Suppressor macrophage treated with lipopolysaccharide for 4 hours (primary cell): ENCODE data around the gene CLEC12A.
"Not testable (repeated sequence)": the region's sequence is repeated elsewhere in the genome, so short reads cannot be mapped to it uniquely, and the experiment has no call there.

Experiments used
- DNase-seq: peaks from one replicate; pipeline ENCODE4 v3.0.0-alpha.2; 2020

Gene CLEC12A

DNA sequence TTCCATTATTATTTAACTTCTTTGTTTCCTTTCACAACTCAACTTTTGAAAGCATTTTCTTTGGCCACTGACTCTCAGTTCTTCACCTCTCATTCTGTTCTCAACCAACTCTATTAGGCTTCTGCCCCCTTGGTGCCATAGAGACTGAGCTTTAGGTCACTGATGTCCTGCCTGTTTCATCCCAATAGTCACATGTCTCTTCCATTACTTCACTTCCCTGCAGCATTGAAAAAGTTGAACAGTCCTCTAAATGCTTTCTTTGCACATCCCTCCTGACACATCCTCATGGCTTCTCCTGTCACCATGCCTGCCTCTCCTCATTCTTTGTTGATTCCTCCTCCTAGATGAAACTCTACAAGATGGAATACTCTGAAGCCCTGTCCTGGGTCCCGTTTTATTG lies 2.7 kb downstream of the CLEC12A start:
- DNase-seq = peak; percentile 55

DNA sequence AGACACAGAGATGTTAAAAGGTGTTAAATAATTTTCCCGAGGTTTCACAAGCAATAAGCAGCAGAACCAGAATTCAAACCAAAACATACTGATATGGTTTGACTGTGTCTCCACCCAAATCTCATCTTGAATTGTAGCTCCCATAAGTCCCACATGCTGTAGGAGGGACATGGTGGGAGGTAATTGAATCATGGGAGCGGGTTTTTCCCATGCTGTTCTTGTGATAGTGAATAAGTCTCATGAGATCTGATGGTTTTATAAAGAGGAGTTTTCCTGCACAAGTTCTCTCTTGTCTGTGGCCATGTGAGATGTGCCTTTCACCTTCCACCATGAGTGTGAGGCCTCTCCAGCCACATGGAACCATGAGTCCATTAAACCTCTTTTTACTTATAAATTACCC lies 3.5 kb downstream of the CLEC12A start:
- DNase-seq = peak; percentile 50

DNA sequence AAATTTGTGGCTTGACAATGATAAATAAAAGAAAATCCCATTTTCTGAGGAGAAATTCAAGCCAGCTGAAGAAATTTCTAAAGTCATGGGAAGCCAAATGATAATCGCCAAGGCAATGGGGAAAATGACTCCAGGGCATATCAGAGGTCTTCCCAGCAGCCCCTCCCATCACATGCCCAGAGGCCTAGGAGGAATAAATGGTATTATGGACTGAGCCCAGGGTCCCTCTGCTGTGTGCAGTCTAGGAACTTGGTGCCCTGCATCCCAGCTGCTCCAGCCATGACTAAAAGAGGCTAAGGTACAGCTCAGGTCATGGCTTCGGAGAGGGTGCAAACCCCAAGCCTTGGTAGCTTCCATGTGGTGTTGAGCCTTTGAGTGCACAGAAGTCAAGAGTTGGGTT lies 4.4 kb downstream of the CLEC12A start:
- no peak for DNase-seq

GRCh38 chr12:9976626-9977025 lies 5.4 kb downstream of the CLEC12A start:
- DNase-seq = not testable (repeated sequence)

- peak; percentile 71 for DNase-seq
Measured at GRCh38 chr12:9977916-9978315, 6.7 kb downstream of the CLEC12A start.

DNA sequence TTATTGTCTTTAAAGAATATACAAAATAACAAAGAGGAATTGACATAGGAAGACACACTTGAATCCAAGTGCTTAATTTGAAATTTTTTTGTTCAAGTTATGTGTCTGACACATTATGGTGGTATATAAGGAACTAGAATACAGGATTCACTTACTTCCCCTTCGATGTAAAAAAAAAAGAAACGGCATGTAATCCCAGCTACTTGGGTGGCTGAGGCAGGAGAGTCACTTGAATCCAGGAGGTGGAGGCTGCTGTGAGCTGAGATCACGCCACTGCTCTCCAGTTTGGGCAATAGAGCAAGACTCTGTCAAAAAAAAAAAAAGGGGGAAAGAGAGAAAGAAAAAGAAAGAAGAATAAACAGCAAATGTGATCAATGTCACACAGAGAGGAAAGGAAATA lies 8.9 kb downstream of the CLEC12A start:
- DNase-seq = no peak

- DNase-seq = peak; percentile 57
Measured at GRCh38 chr12:9991876-9992275, 20.7 kb downstream of the CLEC12A start.

DNA sequence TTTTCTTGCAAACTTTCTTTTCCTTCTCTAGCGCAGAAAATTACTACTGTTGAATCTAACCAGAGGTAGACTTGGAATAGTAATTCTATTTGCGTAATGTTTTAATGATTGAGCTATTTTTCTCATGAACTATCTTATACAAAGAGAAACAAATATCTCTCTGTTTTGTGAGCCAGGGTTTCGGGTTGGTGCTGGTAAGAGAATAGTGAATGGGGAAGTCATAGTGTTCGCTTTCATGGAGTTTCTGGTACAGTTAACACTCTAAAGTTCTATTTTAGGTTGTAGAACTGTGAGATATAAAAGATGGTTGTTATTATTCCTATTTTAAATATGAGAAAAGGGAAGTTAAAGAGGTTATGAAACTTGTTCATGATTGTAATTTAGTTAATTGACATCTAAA lies 21.1 kb downstream of the CLEC12A start:
- peak; percentile 40 for DNase-seq

GRCh38 chr12:9999016-9999415 lies 27.8 kb downstream of the CLEC12A start, which contains the start of gene CLEC1B:
CLEC1B (minus strand) TSS chr12:9999121; CDS start chr12:9999100, 21 bp downstream.
- DNase-seq = no peak

DNA sequence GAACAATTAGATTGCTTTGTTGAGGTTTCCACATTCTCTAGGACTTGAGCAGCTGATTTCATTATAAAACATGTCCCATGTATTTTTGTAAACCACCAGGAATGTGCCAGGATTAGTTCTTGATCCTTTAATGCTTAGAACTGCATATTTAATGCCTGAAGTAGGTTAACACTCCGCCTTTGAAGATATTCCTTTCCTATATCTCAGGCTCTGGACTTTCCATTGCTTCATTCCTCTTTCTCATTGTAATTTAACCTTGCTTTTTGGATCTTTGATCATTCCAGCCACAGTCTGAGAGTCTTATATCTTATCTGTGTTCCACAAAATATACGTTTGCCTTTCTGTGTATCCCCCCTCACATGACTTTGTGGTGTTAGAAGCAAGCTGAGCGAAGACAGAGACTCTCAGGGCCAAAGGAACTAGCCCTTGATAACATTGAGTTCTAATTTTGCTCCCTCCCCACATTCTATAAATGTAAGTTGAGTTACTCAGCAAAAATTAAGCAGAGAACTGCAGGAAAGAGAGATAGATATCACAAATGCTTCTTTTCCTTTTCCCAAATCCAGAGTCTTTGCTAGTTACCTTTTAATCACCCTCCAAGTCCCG lies 30.1 kb downstream of the CLEC12A start:
- no peak for DNase-seq

- DNase-seq = no peak
Measured at GRCh38 chr12:10012630-10013330, 41.6 kb downstream of the CLEC12A start.

- DNase-seq = no peak
Measured at GRCh38 chr12:10015450-10015849, 44.2 kb downstream of the CLEC12A start.

GRCh38 chr12:10016881-10017280 lies 45.7 kb downstream of the CLEC12A start:
- peak; percentile 16 for DNase-seq

DNA sequence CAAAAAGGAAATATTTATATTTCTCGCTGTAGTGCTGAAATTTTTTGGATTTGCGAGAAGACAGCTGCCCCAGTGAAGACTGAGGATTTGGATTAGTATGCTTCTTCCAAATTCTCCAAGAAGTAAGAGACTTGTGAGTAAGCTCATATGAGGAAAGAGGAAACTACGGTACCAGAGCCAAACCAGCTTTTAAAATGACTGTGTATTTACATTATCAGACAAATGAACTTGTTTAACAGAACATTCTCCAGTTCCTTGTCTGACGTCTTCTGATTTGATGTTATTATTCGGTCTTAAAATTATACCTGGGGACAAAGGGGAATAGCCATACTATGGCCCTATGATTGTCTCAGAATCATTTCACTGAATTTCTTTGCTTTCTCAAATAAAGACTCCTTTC lies 47.2 kb downstream of the CLEC12A start:
- DNase-seq = peak; percentile 67

GRCh38 chr12:10021342-10021741 lies 50.1 kb downstream of the CLEC12A start:
- DNase-seq = no peak

- DNase-seq = peak; percentile 17
Measured at GRCh38 chr12:10025236-10025635, 54.0 kb downstream of the CLEC12A start.

- DNase-seq = not testable (repeated sequence)
Measured at GRCh38 chr12:10026666-10027065, 55.5 kb downstream of the CLEC12A start.

DNA sequence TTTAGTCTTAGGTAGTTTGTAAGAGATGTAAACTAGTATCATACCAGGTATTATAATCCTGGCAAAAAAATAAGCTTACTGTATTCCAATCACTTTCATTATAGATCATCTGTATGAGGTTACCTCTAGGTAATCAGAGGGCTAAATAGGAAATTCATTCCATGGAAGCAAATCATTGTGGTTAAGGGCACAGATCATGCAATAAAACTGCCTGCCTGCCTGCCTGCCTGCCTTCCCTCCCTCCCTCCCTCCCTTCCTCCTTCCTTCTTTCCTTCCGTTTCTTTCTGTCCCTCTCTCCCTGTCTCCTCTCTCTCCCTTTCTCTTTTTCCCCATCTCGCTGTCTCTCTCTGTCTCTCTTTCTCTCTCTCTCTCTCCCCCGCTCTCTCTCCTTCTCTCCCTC lies 56.1 kb downstream of the CLEC12A start:
- peak; percentile 23 for DNase-seq

- DNase-seq = peak; percentile 96
Measured at GRCh38 chr12:10027721-10028120, 56.5 kb downstream of the CLEC12A start.

- DNase-seq = no peak
Measured at GRCh38 chr12:10030446-10030845, 59.2 kb downstream of the CLEC12A start, which contains the start of gene CLEC9A. CLEC9A (plus strand) TSS chr12:10030682; CDS start chr12:10052688, 22,006 bp downstream.

DNA sequence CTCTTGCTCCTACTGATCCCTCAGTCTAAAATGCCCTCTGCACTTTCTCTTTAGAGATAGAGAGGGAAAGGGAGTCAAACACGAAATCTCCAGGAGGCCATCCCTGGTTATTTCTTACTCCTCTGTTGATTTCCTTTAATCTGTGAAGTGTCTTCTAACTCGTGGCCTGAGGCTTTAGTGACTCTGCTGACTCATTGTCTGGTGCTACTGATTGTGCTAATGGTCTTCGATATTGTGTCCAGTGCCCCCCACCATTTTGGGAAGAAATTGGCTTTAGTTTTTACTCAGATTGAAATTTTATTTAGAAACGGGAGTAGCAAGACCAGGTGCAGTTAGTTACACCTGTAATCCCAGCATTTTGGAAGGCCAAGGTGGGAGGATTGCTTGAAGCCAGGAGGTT lies 60.1 kb downstream of the CLEC12A start:
- DNase-seq = peak; percentile 26

GRCh38 chr12:10031771-10032175 lies 60.6 kb downstream of the CLEC12A start:
- no peak for DNase-seq

- peak; percentile 55 for DNase-seq
Measured at GRCh38 chr12:10033783-10034545, 62.8 kb downstream of the CLEC12A start.
